ENCODE measurements around the gene GPN1.

DNA sequence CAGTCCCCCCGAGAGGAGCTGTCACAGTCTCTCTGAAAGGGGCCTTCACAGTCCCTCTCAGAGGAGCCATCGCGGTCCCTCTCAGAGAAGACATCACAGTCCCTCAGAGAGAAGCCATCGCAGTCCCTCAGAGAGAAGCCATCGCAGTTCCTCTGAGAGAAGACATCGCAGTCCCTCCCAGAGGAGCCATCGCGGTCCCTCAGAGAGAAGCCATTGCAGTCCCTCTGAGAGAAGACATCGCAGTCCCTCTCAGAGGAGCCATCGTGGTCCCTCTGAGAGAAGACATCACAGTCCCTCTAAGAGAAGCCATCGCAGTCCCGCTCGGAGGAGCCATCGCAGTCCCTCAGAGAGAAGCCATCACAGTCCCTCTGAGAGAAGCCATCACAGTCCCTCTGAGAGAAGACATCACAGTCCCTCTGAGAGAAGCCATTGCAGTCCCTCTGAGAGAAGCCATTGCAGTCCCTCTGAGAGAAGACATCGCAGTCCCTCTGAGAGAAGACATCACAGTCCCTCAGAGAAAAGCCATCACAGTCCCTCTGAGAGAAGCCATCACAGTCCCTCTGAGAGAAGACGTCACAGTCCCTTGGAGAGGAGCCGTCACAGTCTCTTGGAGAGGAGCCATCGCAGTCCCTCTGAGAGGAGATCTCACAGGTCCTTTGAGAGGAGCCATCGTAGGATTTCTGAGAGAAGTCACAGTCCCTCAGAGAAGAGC is 47.3 kb upstream of the GPN1 start:
- TF ChIP-seq, protein P1, sequence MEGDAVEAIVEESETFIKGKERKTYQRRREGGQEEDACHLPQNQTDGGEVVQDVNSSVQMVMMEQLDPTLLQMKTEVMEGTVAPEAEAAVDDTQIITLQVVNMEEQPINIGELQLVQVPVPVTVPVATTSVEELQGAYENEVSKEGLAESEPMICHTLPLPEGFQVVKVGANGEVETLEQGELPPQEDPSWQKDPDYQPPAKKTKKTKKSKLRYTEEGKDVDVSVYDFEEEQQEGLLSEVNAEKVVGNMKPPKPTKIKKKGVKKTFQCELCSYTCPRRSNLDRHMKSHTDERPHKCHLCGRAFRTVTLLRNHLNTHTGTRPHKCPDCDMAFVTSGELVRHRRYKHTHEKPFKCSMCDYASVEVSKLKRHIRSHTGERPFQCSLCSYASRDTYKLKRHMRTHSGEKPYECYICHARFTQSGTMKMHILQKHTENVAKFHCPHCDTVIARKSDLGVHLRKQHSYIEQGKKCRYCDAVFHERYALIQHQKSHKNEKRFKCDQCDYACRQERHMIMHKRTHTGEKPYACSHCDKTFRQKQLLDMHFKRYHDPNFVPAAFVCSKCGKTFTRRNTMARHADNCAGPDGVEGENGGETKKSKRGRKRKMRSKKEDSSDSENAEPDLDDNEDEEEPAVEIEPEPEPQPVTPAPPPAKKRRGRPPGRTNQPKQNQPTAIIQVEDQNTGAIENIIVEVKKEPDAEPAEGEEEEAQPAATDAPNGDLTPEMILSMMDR (IDR thresholded peaks at IDR 0.05; ENCODE audit: low read length): no peak
- TF ChIP-seq EZH2 (optimal IDR thresholded peaks at IDR 0.05; ENCODE audit: low read depth, low read length): no peak
